Astrocyte of the spinal cord (primary cell): ENCODE measurements around the gene CACNA1E.

Source experiments
- DNase-seq: peaks from one replicate; pipeline ENCODE4 v3.0.0; 2011; ENCODE audit warnings: low read depth, low spot score
- H3K4me3 ChIP-seq: 2 replicates; pipeline ENCODE4 v1.5.1; 2011; ENCODE audit warnings: low read depth, mild to moderate bottlenecking, low read length, moderate library complexity
- in situ Hi-C: cut with HindIII; loops from 2 replicates; pipeline ENCODE4 v1.10.0; 2017; ENCODE audit warnings: low sequenced_read_pairs
- TF ChIP-seq, protein P1 (sequence below): IDR thresholded peaks from 2 replicates; pipeline ENCODE4 v1.5.1; 2012; ENCODE audit warnings: low read depth, mild to moderate bottlenecking, low read length, inconsistent platforms

CACNA1E gene

DNA sequence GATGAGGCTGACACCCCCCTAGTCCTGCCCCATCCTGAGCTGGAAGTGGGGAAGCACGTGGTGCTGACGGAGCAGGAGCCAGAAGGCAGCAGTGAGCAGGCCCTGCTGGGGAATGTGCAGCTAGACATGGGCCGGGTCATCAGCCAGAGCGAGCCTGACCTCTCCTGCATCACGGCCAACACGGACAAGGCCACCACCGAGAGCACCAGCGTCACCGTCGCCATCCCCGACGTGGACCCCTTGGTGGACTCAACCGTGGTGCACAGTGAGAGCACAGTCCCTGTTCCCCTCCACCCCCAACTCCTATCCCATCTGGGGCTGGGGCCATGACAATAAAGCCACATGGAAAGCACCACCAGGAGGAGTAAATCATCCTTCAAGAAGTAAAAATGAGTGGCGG is 250.2 kb downstream of the CACNA1E start:
- H3K4me3 ChIP-seq, result no peak overlapping the region
- DNase-seq, result no peak
- TF ChIP-seq, protein P1, sequence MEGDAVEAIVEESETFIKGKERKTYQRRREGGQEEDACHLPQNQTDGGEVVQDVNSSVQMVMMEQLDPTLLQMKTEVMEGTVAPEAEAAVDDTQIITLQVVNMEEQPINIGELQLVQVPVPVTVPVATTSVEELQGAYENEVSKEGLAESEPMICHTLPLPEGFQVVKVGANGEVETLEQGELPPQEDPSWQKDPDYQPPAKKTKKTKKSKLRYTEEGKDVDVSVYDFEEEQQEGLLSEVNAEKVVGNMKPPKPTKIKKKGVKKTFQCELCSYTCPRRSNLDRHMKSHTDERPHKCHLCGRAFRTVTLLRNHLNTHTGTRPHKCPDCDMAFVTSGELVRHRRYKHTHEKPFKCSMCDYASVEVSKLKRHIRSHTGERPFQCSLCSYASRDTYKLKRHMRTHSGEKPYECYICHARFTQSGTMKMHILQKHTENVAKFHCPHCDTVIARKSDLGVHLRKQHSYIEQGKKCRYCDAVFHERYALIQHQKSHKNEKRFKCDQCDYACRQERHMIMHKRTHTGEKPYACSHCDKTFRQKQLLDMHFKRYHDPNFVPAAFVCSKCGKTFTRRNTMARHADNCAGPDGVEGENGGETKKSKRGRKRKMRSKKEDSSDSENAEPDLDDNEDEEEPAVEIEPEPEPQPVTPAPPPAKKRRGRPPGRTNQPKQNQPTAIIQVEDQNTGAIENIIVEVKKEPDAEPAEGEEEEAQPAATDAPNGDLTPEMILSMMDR, result no peak
- in situ Hi-C loops, result no loop called here

DNA sequence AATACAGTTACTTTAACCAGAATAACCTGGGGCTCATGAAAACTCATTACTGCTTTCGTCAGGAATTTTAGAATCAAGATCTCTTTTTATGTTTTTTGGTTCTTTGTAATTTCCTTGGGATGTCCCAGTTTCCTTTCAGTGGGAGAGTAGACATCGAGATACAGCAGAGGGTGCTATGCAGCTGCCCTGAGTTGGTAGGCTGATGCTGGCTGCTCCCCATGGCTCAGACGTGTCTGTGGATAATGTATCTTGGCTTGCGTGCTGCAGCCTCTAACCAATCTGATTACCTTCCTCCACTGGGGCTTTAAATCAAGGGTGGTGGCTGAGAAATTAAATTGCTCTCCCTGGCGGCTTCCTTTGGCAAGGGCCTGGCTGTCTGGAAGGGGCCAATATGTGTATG is 253.7 kb downstream of the CACNA1E start:
- TF ChIP-seq, protein P1, result no peak
- no peak for DNase-seq
- H3K4me3 ChIP-seq, result no peak overlapping the region
- in situ Hi-C loops, result no loop called here

DNA sequence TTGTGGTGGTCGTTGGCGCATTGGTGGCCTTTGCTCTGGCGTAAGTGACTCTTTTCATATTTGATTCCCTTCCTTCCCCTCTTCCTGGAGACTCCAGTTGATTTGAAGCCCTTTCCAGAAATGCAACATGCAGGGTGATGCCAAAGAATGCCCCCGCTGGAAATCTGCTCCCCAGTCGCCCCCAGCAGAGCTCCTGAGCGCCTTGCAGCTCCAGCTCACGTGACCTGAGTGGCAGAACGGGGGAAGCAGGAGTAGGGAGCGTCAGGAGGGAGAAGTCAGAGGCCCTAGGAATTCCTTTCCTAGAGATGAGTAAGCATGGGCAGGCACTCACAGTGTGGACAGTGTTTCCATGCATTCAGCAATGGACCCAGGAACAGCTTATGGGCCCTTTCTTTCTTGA is 255.9 kb downstream of the CACNA1E start:
- TF ChIP-seq, protein P1, result no peak
- no peak overlapping the region for H3K4me3 ChIP-seq
- DNase-seq, result no peak
- in situ Hi-C loops, result no loop called here

DNA sequence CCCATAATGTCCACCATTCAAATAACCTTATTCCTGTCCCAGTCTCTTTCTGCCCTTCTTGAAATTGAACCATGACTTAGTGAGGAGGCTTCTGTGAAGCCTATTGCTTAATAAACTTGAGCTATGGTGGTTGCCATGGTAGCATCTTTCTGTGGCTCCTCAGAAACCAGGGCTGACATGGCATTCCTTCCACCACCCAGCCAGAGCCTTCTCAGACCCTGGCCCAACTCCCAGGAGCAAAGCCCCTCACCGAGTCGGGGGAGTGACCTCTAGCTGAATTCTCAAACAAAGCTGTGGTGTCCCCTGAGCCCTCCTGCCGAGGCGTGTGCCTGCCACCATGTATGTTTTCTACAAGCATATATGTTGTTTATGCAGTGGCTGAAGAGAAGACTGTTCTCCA is 259.1 kb downstream of the CACNA1E start:
- in situ Hi-C loops, result no loop called here
- TF ChIP-seq, protein P1, result no peak
- DNase-seq, result no peak

DNA sequence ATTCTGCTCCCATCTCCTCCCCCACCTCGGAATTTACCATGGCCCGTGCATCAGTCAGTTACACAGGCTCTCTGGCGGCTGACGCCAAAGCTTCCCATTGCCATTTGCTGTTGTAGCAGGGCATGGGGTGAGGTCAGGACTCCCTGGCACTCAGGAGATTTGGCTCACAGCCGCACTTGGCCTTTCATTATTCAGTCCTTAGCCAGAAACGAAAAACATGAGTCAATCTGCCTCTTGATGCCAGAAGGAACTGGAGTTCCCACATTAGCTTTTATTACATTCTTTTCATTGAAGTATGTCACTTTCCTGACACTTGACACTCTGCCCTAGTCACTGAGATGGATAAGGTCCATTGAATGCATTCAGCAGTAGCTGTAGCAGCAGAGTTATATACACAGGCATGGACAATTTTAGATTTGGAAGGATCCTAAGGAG is 260.6 kb downstream of the CACNA1E start:
- no peak for DNase-seq
- H3K4me3 ChIP-seq, result no peak overlapping the region
- in situ Hi-C loops, result no loop called here
- TF ChIP-seq, protein P1, result no peak

More for the DNA sequence above, 259.1 kb downstream of the CACNA1E start:
- no peak overlapping the region for H3K4me3 ChIP-seq

DNA sequence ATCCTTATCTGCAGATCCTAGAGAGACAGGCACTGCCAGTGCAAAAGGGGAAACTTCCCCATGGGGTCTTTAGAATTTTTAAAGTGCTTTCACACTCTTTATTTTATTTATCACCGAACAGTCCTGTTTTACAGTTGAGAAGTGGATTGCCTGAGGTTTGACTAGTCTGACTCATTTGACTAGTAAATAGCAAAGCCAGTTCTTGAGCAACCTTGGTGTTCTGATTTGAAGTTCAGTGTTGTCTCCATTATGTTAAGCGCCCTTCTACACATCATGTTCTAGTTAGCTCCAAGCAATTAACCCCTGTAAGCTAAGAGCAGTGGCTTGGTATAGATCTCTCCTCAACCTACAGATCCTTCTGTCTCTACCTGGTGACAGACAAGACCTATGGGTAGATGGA is 262.9 kb downstream of the CACNA1E start:
- in situ Hi-C loops, result no loop called here
- TF ChIP-seq, protein P1, result no peak
- H3K4me3 ChIP-seq, result no peak overlapping the region
- DNase-seq, result no peak

DNA sequence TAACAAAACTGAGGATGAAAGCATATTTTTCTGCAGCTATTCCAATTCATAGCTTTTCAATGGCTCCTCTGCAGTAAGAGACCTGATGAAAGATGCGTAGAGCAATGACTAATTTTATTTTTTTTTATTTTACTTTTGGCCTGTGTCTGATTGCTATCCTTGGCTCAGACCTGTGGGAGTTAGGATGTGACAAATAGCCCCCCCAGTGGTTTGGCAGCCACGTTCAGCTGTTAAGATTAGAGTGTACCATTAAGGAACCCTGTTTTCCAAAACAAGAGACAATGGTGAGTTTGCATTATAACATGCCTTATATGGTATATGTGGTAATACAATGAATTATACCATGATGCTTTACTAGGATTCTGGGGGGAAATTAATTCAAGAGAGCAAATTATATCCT is 264.7 kb downstream of the CACNA1E start:
- no peak for DNase-seq
- TF ChIP-seq, protein P1, result no peak
- in situ Hi-C loops, result no loop called here
- H3K4me3 ChIP-seq, result no peak overlapping the region
